22Rv1 (cell line): Measurements from ENCODE around the gene CEP70.
"Not testable (repeated sequence)": the region's sequence is repeated elsewhere in the genome, so short reads cannot be mapped to it uniquely, and the experiment has no call there.

Experiments
- H3K27ac ChIP-seq: fragments of 450-650 bp; 2 replicates; pipeline ENCODE4 v1.5.1; 2017
- ZFX ChIP-seq: fragments of 450-650 bp; IDR thresholded peaks from 2 replicates; pipeline ENCODE4 v1.6.1; 2017; ENCODE audit warnings: antibody characterized with exemption, borderline replicate concordance
- TF ChIP-seq, protein P1 (sequence below): fragments of 450-650 bp; IDR thresholded peaks from 2 replicates; pipeline ENCODE4 v1.5.1; 2017; ENCODE audit warnings: mild to moderate bottlenecking

The CEP70 gene

GRCh38 chr3:138560501-138560900, 33.6 kb downstream of the CEP70 start:
- H3K27ac ChIP-seq = no peak overlapping the region
- no peak for TF ChIP-seq ZFX
- TF ChIP-seq, protein P1, sequence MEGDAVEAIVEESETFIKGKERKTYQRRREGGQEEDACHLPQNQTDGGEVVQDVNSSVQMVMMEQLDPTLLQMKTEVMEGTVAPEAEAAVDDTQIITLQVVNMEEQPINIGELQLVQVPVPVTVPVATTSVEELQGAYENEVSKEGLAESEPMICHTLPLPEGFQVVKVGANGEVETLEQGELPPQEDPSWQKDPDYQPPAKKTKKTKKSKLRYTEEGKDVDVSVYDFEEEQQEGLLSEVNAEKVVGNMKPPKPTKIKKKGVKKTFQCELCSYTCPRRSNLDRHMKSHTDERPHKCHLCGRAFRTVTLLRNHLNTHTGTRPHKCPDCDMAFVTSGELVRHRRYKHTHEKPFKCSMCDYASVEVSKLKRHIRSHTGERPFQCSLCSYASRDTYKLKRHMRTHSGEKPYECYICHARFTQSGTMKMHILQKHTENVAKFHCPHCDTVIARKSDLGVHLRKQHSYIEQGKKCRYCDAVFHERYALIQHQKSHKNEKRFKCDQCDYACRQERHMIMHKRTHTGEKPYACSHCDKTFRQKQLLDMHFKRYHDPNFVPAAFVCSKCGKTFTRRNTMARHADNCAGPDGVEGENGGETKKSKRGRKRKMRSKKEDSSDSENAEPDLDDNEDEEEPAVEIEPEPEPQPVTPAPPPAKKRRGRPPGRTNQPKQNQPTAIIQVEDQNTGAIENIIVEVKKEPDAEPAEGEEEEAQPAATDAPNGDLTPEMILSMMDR = no peak

DNA sequence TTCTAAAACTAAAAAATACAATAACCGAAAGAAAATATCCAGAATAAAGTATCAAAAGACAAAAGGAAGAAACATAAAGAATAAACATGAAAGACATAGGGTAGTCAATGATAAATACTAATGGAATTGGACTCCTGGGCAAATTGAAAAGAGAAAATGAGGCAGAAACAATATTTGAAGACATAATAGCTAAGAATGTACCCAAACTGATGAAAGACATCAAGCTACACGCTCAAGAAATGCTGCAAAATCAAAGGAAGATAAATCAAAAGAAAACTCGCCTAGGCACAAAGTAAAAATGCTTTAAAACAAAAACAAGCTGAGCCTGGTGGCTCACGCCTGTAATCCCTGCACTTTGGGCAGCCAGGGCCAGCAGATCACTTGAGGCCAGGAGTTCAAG, 34.9 kb downstream of the CEP70 start:
- no peak overlapping the region for H3K27ac ChIP-seq
- TF ChIP-seq, protein P1 = no peak
- no peak for TF ChIP-seq ZFX

DNA sequence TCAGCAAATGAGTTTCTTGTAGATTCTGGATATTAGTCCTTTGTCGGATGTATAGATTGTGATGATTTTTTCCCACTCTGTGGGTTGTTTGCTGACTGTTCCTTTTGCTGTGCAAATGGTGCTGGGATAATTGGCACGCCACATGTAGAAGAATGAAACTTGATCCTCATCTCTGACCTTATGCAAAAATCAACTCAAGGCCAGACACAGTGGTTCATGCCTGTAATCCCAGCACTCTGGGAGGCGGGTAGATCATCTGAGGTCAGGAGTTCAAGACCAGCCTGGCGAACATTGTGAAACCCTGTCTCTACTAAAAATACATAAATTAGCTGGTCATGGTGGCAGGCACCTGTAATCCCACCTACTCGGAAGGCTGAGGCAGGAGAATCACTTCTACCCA, 39.3 kb downstream of the CEP70 start:
- H3K27ac ChIP-seq = not testable (repeated sequence)

GRCh38 chr3:138550958-138551357, 43.1 kb downstream of the CEP70 start:
- not testable (repeated sequence) for H3K27ac ChIP-seq

DNA sequence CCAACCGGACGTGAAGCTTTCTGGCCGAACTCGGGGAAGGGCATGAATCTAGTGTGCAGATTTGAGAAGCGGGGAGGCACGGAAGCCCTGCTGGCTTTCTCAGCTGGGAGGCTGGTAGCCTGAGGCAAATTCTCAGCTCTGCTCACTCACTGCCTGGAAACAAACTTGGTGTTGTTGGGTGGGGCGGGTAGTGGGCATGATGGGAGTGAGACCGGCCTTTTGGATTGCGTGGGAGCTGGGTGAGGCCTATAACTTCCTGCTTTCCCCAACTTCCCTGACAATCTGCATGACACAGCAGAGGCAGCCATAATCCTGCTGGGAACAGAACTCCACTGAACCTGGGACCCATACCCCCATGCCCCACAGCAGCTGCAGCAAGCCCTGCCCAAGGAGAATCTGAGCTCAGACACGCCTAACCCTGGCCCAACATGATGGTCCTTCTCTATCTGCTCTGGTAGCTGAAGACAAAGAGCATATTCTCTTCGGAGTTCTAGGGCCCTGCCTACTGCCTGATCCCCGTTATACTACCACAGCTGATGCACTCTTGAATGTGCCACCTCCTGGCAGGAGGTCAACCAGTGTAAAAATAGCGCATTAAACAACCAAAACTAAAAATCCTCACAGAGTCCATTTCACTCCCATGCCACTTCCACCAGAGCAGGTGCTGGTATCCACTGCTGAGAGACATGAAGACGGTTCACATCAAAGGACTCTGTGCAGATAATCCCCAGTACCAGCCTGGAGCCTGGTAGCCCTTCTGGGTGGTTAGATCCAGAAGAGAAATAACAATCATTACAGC, 44.7 kb downstream of the CEP70 start:
- TF ChIP-seq ZFX = no peak
- TF ChIP-seq, protein P1 = no peak
- no peak overlapping the region for H3K27ac ChIP-seq

GRCh38 chr3:138547342-138547975, 46.6 kb downstream of the CEP70 start:
- no peak overlapping the region for H3K27ac ChIP-seq
- TF ChIP-seq, protein P1 = no peak
- no peak for TF ChIP-seq ZFX

DNA sequence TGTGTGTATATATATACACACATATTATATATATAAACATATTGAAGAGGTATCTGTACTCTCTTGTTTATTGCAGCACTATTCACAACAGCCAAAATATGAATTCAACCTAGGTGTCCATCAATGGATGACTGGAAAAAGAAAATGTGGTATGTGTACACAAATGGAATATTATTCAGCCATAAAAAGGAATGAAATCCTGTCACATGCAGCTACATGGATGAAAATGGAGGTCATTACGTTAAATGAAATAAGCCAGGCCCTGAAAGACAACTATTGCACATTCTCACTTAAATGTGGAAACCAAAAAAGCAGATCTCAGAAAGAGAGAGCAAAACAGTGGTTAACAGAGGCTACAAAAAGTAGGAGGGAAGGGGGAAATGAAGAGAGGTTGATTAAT, 49.5 kb downstream of the CEP70 start:
- TF ChIP-seq, protein P1 = no peak
- TF ChIP-seq ZFX = no peak
- H3K27ac ChIP-seq = no peak overlapping the region

DNA sequence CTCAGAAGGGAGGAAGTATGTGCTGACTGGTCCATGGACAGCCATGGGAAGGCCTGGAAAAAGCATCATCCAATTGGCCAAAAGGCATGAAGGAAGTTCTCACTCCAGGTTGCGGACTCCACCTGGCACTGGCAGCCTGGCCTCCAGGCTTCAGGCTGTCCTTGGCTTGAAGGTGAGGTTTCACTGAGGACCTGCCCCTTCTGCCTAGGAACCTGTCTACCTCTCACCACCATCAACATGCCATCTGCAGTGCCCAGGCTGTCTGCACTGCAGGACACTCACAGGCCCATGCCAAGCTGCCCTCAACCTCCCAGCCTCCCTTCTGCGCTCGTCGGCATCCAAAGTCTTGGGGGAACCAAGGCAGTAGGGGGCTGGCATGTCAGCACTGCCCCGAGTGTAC, 51.1 kb downstream of the CEP70 start:
- H3K27ac ChIP-seq = no peak overlapping the region
- TF ChIP-seq, protein P1 = no peak
- TF ChIP-seq ZFX = no peak
